ENCODE data around the gene RPL41. TPM values are rescaled to one million over a fixed set of nuclear protein-coding genes. Genes with fewer than 3 reads are reported as not detected.

RPL41 gene
- total RNA-seq, 1 donor from 2014 or later, result 2,726 TPM

GRCh38 chr12:56126732-56127239 is 10.4 kb downstream of the RPL41 start:
- peaks cover 22% of the 10 kb centered on the region for H3K36me3 ChIP-seq
- H3K4me3 ChIP-seq, result peak overlapping the region; percentile 37
- H3K9me3 ChIP-seq, result no peaks in the 10 kb centered on the region
- TF ChIP-seq CTCF (IDR thresholded peaks at IDR 0.05), result no peak
- H3K4me1 ChIP-seq, result peaks cover 44% of the 10 kb centered on the region
- ATAC-seq, result no peak
- no peak for DNase-seq
- H3K27ac ChIP-seq, result peak overlapping the region; percentile 83
- H3K27me3 ChIP-seq, result no peaks in the 10 kb centered on the region
- intact Hi-C loops (cut with DNase I), result loop anchor here (10.0 kb wide), 1 partner anchor 48 kb away; no protein-coding TSS in a partner anchor

- no peak for ATAC-seq
- Histone ChIP-seq H3K36me3 (peaks cover 25% of the 10 kb centered on the region), H3K4me1 (peaks cover 44% of the 10 kb centered on the region), H3K27me3 (no peaks in the 10 kb centered on the region), H3K4me3 (peak overlapping the region; percentile 37), H3K27ac (peak overlapping the region; percentile 83), H3K9me3 (no peaks in the 10 kb centered on the region)
- no peak for TF ChIP-seq CTCF (IDR thresholded peaks at IDR 0.05)
- intact Hi-C loops (cut with DNase I), result loop anchor here (10.0 kb wide), 1 partner anchor 47 kb away; no protein-coding TSS in a partner anchor
- DNase-seq, result no peak
Measured at GRCh38 chr12:56127485-56127887, 11.1 kb downstream of the RPL41 start.

DNA sequence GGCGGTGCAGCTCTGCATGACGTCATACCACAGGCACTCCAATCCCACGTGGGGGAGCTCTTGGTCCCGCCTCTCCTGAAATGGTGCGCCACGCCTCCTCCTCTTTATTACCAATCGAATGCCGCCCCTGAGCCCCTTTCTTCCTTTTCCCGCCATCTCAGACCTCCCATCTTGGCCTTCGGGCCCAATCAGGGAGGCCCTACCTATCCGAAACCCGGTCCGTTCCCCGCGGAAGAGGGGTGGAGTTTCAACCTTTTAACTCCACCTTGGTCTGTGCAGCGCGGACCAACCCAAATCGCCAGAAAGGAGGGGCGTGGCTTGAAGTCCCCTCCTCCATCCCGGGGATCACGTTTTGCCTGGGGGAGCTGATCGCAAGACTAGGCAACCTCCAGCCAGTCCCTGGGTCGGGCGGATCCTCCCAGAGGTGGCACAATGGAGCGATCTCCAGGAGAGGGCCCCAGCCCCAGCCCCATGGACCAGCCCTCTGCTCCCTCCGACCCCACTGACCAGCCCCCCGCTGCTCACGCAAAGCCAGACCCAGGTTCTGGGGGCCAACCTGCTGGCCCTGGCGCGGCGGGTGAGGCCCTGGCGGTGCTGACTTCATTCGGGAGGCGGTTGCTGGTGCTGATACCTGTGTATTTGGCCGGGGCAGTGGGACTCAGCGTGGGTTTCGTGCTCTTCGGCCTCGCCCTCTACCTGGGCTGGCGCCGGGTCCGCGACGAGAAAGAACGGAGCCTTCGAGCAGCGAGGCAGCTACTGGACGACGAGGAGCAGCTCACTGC is 11.6 kb downstream of the RPL41 start, which contains the start of gene ESYT1:
TSS of gene ESYT1 (plus strand) at position 380 of the 782 bp plus-strand sequence. CDS start at position 433, 53 bp downstream.
- Histone ChIP-seq H3K4me1 (peaks cover 44% of the 10 kb centered on the region), H3K4me3 (peak within 1 kb of the TSS; percentile 77), H3K36me3 (peaks cover 31% of the 10 kb centered on the region), H3K27ac (peak within 1 kb of the TSS; percentile 83), H3K9me3 (no peaks in the 10 kb centered on the region), H3K27me3 (no peaks in the 10 kb centered on the region)
- DNase-seq (peak; percentile 97), ATAC-seq (peak; percentile 93)
- TF ChIP-seq CTCF (IDR thresholded peaks at IDR 0.05), result no peak
- intact Hi-C loops (cut with DNase I), result loop anchor here (10.0 kb wide), 1 partner anchor 47 kb away; no protein-coding TSS in a partner anchor

- Histone ChIP-seq H3K27ac (peak overlapping the region; percentile 79), H3K9me3 (no peaks in the 10 kb centered on the region), H3K4me3 (peak overlapping the region; percentile 77), H3K4me1 (peaks cover 44% of the 10 kb centered on the region), H3K27me3 (no peaks in the 10 kb centered on the region), H3K36me3 (peaks cover 37% of the 10 kb centered on the region)
- no peak for DNase-seq
- TF ChIP-seq CTCF (IDR thresholded peaks at IDR 0.05), result no peak
- ATAC-seq, result peak; percentile 0
- intact Hi-C loops (cut with DNase I), result loop anchor here (10.0 kb wide), 1 partner anchor 46 kb away; no protein-coding TSS in a partner anchor
Measured at GRCh38 chr12:56128670-56129205, 12.3 kb downstream of the RPL41 start.

DNA sequence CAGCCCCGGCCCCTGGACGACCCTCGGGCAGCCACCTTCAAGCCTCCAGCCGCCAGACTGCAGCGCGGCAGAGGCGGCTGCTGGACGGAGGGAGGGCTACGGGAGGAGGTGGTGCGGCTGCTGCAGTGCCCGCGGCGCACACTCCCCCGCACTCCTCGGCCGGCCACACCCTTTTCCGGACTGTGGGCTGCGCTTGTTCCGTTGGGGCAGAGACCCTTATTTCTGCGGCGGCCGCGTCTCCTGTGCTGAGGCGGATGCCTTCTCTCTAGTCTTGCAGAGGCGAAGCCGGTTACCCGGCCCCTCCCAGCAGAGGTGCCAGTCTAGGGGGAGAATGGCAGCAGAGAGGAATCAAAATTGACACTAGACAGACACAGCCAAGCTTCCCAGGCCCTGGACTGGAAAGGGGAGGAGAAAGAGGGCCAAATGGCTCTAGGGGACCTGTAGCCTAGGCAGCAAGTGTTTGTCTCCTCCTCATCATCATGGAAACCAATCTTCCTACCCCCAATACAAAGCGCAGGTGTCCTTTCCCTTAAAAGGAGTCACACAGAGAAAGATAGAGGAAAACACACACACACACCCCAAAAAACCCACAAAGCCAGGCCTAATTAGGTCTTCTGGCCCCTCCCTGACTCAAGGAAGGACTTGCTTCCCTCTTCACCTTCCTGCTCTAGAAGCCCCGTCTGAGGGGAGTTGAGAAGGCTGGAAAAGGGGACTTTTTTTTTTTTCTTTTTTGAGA is 12.9 kb downstream of the RPL41 start:
- intact Hi-C loops (cut with DNase I), result loop anchor here (10.0 kb wide), 1 partner anchor 45 kb away; no protein-coding TSS in a partner anchor
- no peak for TF ChIP-seq CTCF (IDR thresholded peaks at IDR 0.05)
- Histone ChIP-seq H3K4me1 (peaks cover 42% of the 10 kb centered on the region), H3K27ac (peak overlapping the region; percentile 79), H3K4me3 (peak overlapping the region; percentile 77), H3K9me3 (no peaks in the 10 kb centered on the region), H3K36me3 (peaks cover 44% of the 10 kb centered on the region), H3K27me3 (no peaks in the 10 kb centered on the region)
- ATAC-seq (peak; percentile 66), DNase-seq (peak; percentile 88)
